Heart left ventricle (tissue), 16 donors: ENCODE data around the gene HMHB1. TPM values are rescaled to one million over a fixed set of nuclear protein-coding genes. Genes with fewer than 3 reads are reported as not detected.

Experiments
- ATAC-seq, 4 donors: fragments of 200-7000 bp; cut with Tn5 transposase; one replicate each; pipeline ENCODE4 v1.9.1; 2020 to 2022; ENCODE audit warnings: moderate library complexity in 4 of 4, mild to moderate bottlenecking in 3 of 4, moderate number of reproducible peaks in 1 of 4
- DNase-seq, 5 donors: peaks; one replicate each; pipeline ENCODE4 v3.0.0-alpha.2; 2020
- H3K27ac ChIP-seq, 12 donors: fragments of 200-600 bp; sonication (generic) in 4 of 12; one replicate each; pipeline versions ENCODE4 v1.5.0 to v1.8.0; 2016 to 2022; ENCODE audit warnings: mild to moderate bottlenecking in 2 of 12
- H3K27me3 ChIP-seq, 9 donors: fragments of 200-600 bp; sonication (generic) in 2 of 9; one replicate each; pipeline versions ENCODE4 v1.5.1 to v1.8.0; 2016 to 2022; ENCODE audit warnings: mild to moderate bottlenecking in 3 of 9
- H3K36me3 ChIP-seq, 9 donors: fragments of 200-600 bp; sonication (generic) in 2 of 9; one replicate each; pipeline versions ENCODE4 v1.5.0 to v1.8.0; 2018 to 2022; ENCODE audit warnings: mild to moderate bottlenecking in 2 of 9
- H3K4me1 ChIP-seq, 12 donors: fragments of 200-600 bp; sonication (generic) in 4 of 12; one replicate each; pipeline versions ENCODE4 v1.5.0 to v1.8.0; 2016 to 2022; ENCODE audit warnings: mild to moderate bottlenecking in 3 of 12
- H3K4me3 ChIP-seq, 12 donors: fragments of 200-600 bp; sonication (generic) in 4 of 12; one replicate each; pipeline versions ENCODE4 v1.5.0 to v1.8.0; 2017 to 2022; ENCODE audit warnings: mild to moderate bottlenecking in 9 of 12, moderate library complexity in 4 of 12
- H3K9me3 ChIP-seq, 12 donors: fragments of 200-600 bp; sonication (generic) in 4 of 12; one replicate each; pipeline versions ENCODE4 v1.5.0 to v1.8.0; 2016 to 2022; ENCODE audit warnings: mild to moderate bottlenecking in 1 of 12
- CTCF ChIP-seq, 12 donors: fragments of 200-600 bp; sonication (generic) in 4 of 12; IDR thresholded peaks; one replicate each; pipeline versions ENCODE4 v1.5.0 to v1.8.0; 2018 to 2022; ENCODE audit warnings: antibody characterized with exemption in 12 of 12, mild to moderate bottlenecking in 5 of 12
- POLR2A ChIP-seq, 2 donors: fragments of 450-650 bp; IDR thresholded peaks; one replicate each; pipeline ENCODE4 v1.6.1; 2017; ENCODE audit warnings: antibody characterized with exemption in 2 of 2, mild to moderate bottlenecking in 2 of 2, moderate library complexity in 2 of 2
- WGBS, 4 donors: extraction: QIAGEN DNeasy Blood & Tissue Kit in 2 of 4; methylation state at CpG; one replicate each; pipeline versions ENCODE4 v1.1.5 to v1.1.7; 2013 to 2018; 5-methylcytosine and 5-hydroxymethylcytosine counted together
- intact Hi-C, 10 donors: fragments of 100-400 bp; cut with DNase I; formaldehyde crosslinking; loops; one replicate each; pipeline versions ENCODE4 v1.11.1 to v1.14.2; 2022
- polyA plus RNA-seq, 2 donors: library from polyadenylated mRNA; stranded (reverse); fragments of 200-250 nt; gene quantifications; one replicate each; pipeline ENCODE4 v1.2.3, GENCODE V29; 2013
- total RNA-seq, 9 donors: library from RNA; depleted of rRNA in 2 of 9; stranded (reverse); fragments of >200 nt in 2 of 9; fragmentation: NEBNext Ultra II Directional in 3 of 9; extraction: Animal tissue kit (Norgen Biotek cat#: 25700) in 3 of 9; gene quantifications; one replicate each; pipeline versions ENCODE4 v1.1.0 to v1.2.4, GENCODE V29; 2016 to 2023
- donor health status: ischemic (EF 13 %, LVEDD 7.1; RV severe dilation, severe dysfunction).
- donor health status: healthy with polysubstance abuse.
- donor health status: DM: no; HTN: yes; CAD: no.
- donor health status: DM: no; HTN: no; CAD: no.
- donor health status: ischemic (EF 25% LVEDD 6.9; RV normal size, moderate dysfunction).
- donor health status: ischemic (EF 25% LVEDD 5.7; RV mildly dilated, moderate dysfunction).
- donor health status: healthy.
- donor health status: DM: yes; HTN: yes; CAD: no.
- donor health status: ischemic (EF 35%, LVEDD 5.7; RV mildly dilated, moderate dysfunction).
- donor health status: nonischemic (EF 11% LVEDD 7.7; RV severe dilation, severe dysfunction).
- donor health status: DM: yes; HTN: yes; CAD: no.
- donor health status: PGD.
- donor health status: ischemic (EF 29% LVEDD 5.4; RV normal size, mild dysfunction).
- donor health status: nonischemic (EF 23%, LVEDD 6.1; RV moderate dilation, normal function).

The HMHB1 gene
- total and polyA plus RNA-seq, 11 donors, result not detected

- WGBS, 4 donors, result 33 to 59% (median 53%) methylated on average over 2 of the region's 2 CpGs
- H3K27me3 ChIP-seq, result no peaks in the 10 kb centered on the region
- peak in 1 of 4 donors; percentile 30 for ATAC-seq
- no peak for TF ChIP-seq CTCF (IDR thresholded peaks at IDR 0.05)
- no peak for TF ChIP-seq POLR2A (IDR thresholded peaks at IDR 0.05)
- peaks cover 0 to 16% (median 0%) of the 10 kb centered on the region in 12 donors for H3K4me1 ChIP-seq
- no peak overlapping the region for H3K4me3 ChIP-seq
- no peak for DNase-seq
- intact Hi-C loops, result no loop called here
- H3K27ac ChIP-seq, result peak overlapping the region in 1 of 12 donors; percentile 13
- no peaks in the 10 kb centered on the region for H3K36me3 ChIP-seq
- no peaks in the 10 kb centered on the region for H3K9me3 ChIP-seq
These were observed 11.2 kb upstream of the HMHB1 start for GRCh38 chr5:143800715-143801114.

DNA sequence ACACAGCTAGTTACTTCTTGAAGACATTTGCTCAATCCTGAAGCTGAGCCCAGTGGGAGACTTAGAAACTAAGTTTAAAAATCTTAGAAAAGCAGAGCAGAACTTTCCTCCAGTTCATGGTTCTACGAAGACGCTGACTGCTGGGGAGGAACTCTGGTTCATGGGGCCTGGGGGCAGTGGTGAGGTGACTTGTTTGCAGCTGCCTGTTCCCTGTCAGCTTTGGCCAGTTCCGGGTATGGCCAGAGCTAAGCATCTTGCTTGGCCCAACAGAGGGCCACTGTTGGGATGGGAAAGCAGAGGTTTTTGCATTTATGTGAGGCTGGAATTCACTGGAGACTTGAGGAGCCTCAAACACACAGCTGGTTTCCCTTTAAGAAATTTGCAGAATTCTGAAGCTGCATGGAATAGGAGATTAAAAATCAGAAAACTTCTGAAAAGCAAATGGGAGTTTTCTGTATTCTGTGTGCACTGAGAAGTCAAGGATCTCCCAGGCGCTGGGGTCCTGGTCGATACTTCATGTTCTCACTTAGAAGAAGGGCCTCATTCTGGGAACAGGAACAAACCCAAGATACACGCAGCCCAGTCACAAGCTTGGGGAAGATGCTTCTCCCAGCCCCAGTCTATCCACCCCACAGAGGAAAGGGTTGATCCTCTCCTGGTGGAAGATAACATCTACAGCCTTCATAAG lies 10.6 kb upstream of the HMHB1 start:
- no peak for DNase-seq
- Histone ChIP-seq H3K36me3 (no peaks in the 10 kb centered on the region), H3K4me3 (no peak overlapping the region), H3K9me3 (no peaks in the 10 kb centered on the region), H3K27ac (peak overlapping the region in 1 of 12 donors; percentile 13), H3K27me3 (no peaks in the 10 kb centered on the region), H3K4me1 (peaks cover 0 to 23% (median 3%) of the 10 kb centered on the region in 12 donors)
- TF ChIP-seq CTCF (IDR thresholded peaks at IDR 0.05) (no peak), POLR2A (IDR thresholded peaks at IDR 0.05) (no peak)
- no peak for ATAC-seq
- intact Hi-C loops, result no loop called here
- 68 to 86% (median 76%) methylated on average over 6 of the region's 6 CpGs for WGBS, 4 donors

- peaks cover 0 to 29% (median 8%) of the 10 kb centered on the region in 12 donors for H3K4me1 ChIP-seq
- intact Hi-C loops, result no loop called here
- no peak overlapping the region for H3K27ac ChIP-seq
- H3K4me3 ChIP-seq, result no peak overlapping the region
- H3K36me3 ChIP-seq, result no peaks in the 10 kb centered on the region
- no peak for DNase-seq
- H3K9me3 ChIP-seq, result no peaks in the 10 kb centered on the region
- WGBS, 4 donors, result 63 to 79% (median 68%) methylated on average over 2 of the region's 2 CpGs
- no peak for ATAC-seq
- H3K27me3 ChIP-seq, result no peaks in the 10 kb centered on the region
- TF ChIP-seq POLR2A (IDR thresholded peaks at IDR 0.05) (no peak), CTCF (IDR thresholded peaks at IDR 0.05) (no peak)
These were observed 6.1 kb upstream of the HMHB1 start for GRCh38 chr5:143805861-143806260.

DNA sequence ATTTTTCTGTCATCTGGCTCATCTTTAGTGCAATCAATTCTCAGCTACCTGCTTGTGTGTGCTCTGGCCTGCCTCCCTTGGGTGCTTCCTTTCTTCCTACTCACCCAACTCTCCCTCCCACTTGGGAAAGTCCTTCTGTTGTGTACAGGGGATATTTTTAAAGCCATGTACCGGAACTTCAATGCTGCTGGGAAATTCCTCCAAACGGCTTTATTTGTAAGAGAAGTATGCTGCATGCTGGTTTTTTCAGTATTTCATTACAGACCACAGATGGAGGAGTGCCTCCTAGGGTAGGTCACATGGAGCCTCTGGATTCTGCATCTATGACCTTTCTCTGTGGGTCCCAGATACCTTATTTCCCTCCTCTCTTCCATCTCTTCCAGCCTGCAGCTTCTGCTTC lies 5.4 kb upstream of the HMHB1 start:
- Histone ChIP-seq H3K4me3 (no peak overlapping the region), H3K27me3 (no peaks in the 10 kb centered on the region), H3K4me1 (peaks cover 0 to 26% (median 8%) of the 10 kb centered on the region in 12 donors), H3K9me3 (no peaks in the 10 kb centered on the region), H3K27ac (no peak overlapping the region), H3K36me3 (no peaks in the 10 kb centered on the region)
- DNase-seq, result no peak
- intact Hi-C loops, result no loop called here
- peak in 1 of 4 donors; percentile 39 for ATAC-seq
- 5 to 22% (median 12%) methylated on average over 2 of the region's 2 CpGs for WGBS, 4 donors
- TF ChIP-seq POLR2A (IDR thresholded peaks at IDR 0.05) (no peak), CTCF (IDR thresholded peaks at IDR 0.05) (no peak)
